ENCODE data around the gene KIRREL3.

DNA sequence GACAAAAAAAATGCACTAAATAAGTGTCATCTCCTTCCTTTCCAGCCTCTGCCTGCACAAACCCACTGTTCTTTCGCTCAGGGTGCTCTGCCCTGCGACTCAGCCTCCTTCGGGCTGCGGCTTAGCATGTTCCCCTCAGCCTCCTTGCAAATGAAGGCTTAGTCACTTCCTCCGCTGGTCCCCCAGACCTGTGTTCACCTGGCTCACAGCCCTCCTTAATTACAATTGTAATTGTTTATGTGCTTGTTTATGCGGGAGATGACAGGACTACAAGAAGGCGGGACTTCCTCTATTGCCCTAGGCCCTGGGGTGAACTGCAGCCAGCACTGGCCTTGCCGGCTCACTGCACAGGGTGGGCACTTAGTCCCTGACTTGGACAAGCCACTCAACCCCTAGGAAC is 303.6 kb downstream of the KIRREL3 start:
- TF ChIP-seq, protein P1, sequence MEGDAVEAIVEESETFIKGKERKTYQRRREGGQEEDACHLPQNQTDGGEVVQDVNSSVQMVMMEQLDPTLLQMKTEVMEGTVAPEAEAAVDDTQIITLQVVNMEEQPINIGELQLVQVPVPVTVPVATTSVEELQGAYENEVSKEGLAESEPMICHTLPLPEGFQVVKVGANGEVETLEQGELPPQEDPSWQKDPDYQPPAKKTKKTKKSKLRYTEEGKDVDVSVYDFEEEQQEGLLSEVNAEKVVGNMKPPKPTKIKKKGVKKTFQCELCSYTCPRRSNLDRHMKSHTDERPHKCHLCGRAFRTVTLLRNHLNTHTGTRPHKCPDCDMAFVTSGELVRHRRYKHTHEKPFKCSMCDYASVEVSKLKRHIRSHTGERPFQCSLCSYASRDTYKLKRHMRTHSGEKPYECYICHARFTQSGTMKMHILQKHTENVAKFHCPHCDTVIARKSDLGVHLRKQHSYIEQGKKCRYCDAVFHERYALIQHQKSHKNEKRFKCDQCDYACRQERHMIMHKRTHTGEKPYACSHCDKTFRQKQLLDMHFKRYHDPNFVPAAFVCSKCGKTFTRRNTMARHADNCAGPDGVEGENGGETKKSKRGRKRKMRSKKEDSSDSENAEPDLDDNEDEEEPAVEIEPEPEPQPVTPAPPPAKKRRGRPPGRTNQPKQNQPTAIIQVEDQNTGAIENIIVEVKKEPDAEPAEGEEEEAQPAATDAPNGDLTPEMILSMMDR (conservative IDR thresholded peaks at IDR 0.05; ENCODE audit: low read depth, low read length), result no peak
- TF ChIP-seq POLR2A (IDR thresholded peaks at IDR 0.05; ENCODE audit: low read depth, low read length) (no peak), MXI1 (IDR thresholded peaks at IDR 0.05; ENCODE audit: borderline replicate concordance, low read depth, low read length) (no peak), CEBPB (IDR thresholded peaks at IDR 0.05; ENCODE audit: low read depth, low read length) (no peak), RFX5 (IDR thresholded peaks at IDR 0.05; ENCODE audit: low read depth, low read length) (no peak), BHLHE40 (IDR thresholded peaks at IDR 0.05; ENCODE audit: low read depth, low read length) (no peak), MAFK (IDR thresholded peaks at IDR 0.05; ENCODE audit: low read depth, low read length) (no peak), RCOR1 (IDR thresholded peaks at IDR 0.05; ENCODE audit: insufficient replicate concordance, low read length) (no peak), NFE2L2 (IDR thresholded peaks at IDR 0.05; ENCODE audit: low read depth, low read length) (no peak), RAD21 (IDR thresholded peaks at IDR 0.05; ENCODE audit: low read length) (no peak), SMC3 (IDR thresholded peaks at IDR 0.05; ENCODE audit: low read depth, low read length) (no peak)
- TF ChIP-seq, protein P2, sequence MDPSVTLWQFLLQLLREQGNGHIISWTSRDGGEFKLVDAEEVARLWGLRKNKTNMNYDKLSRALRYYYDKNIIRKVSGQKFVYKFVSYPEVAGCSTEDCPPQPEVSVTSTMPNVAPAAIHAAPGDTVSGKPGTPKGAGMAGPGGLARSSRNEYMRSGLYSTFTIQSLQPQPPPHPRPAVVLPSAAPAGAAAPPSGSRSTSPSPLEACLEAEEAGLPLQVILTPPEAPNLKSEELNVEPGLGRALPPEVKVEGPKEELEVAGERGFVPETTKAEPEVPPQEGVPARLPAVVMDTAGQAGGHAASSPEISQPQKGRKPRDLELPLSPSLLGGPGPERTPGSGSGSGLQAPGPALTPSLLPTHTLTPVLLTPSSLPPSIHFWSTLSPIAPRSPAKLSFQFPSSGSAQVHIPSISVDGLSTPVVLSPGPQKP (IDR thresholded peaks at IDR 0.05; ENCODE audit: borderline replicate concordance, low read depth, low read length), result no peak
- TF ChIP-seq, protein P3, sequence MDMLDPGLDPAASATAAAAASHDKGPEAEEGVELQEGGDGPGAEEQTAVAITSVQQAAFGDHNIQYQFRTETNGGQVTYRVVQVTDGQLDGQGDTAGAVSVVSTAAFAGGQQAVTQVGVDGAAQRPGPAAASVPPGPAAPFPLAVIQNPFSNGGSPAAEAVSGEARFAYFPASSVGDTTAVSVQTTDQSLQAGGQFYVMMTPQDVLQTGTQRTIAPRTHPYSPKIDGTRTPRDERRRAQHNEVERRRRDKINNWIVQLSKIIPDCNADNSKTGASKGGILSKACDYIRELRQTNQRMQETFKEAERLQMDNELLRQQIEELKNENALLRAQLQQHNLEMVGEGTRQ (IDR thresholded peaks at IDR 0.05; ENCODE audit: low read depth, low read length), result no peak

Data from IMR-90 (cell line).